Inferior parietal cortex (tissue), 1 donor: ENCODE results near the gene RAX2.
"Not testable (repeated sequence)": the region's sequence is repeated elsewhere in the genome, so short reads cannot be mapped to it uniquely, and the experiment has no call there.

Experiments used
- DNase-seq: peaks from one replicate; pipeline ENCODE4 v3.0.0-alpha.2; 2016; ENCODE audit errors: extremely low spot score

Gene RAX2

DNA sequence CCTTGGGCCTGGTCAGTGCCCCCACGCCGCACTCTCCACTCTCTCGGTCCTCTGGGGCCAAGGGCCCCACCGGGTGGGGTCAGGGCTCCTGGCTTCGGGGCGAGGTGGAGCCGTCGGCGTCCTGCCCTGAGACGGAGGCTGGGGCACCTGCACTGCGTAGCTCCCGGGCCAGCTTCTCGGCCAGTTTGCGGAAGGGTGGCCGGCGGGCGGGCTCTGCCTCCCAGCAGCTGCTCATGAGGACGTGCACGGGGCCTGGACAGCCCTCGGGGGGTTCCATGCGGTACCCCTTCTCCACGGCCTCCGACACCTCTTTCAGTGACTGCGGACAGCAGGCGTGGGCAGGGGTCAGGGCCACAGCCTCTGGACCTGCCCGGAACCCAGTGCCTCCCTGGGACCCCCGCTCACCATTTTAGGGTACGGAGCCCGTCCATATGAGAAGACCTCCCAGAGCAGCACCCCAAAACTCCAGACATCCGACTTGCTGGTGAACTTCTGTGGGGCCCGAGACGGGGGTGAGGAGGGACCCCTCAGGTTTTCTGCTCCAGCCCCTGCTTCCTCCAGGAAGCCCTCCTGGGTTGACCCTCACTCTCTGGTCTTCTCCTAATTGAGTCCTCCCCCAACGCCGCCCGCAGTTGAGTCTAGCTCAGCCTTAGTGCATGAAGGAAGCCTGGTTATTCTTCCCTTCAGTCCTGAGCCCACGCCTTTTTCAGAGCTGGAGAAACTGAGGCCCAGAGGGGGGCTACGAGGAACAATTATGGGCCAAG, 6.3 kb upstream of the RAX2 start:
- no peak for DNase-seq

GRCh38 chr19:3776479-3777040, 4.5 kb upstream of the RAX2 start:
- DNase-seq = no peak

DNA sequence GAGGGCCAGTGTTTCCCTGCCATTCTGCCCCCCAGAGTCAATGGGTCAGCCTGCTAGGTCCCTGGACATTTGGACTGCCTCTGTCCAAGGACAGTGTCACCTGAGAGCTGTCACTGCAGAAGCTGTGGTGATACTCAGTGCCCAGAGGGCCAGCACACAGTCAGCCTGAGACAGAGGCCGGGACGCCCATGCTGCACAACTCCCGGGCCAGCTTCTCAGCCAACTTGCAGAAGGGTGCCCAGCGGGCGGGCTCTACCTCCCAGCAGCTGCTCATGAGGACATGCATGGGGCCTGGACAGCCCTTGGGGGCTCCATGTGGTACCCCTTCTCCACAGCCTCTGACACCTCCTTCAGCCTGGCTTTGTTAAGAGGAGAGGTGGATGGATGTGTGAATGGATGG, 3.8 kb upstream of the RAX2 start:
- DNase-seq = no peak

- no peak for DNase-seq
Observed at GRCh38 chr19:3775374-3775711, 3.3 kb upstream of the RAX2 start.

DNA sequence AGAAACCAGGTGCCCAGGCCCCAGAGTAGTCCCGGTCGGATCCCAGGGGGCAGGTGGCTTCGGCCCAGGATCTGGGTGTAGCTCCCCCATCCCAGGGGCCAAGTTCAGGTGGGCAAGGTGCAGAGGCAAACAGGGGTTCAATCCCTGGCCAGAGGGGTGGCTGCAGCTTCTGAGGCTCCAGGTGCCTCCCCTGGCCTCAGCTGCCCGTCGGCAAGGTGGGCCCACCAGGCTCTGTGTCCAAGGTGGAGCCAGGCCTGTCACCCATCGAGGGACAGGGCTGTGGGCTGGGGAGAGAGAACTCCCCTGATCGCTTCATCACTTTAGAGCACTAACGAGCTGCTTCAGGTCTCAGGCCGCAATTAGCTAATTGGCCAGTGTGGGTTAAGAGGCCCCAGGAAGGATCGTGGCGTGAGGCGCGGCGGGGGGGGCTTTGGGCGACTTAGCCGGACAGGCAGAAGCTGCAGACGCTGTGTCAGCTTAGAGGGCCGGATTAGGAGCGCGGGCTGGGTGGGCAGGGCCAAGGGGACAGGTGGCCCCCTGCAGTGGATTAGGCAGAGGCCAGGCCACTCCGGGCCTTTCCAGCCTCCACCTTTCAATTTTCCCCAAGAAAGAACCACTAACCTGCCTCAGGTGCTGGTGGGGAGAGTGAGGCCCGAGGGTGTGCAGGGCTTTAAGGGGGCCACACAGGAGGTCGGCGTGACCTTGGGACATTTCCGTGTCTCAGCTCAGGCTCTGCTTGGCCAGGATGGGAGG, 2.8 kb upstream of the RAX2 start:
- DNase-seq = no peak

GRCh38 chr19:3773814-3774515, 1.9 kb upstream of the RAX2 start:
- no peak for DNase-seq

DNA sequence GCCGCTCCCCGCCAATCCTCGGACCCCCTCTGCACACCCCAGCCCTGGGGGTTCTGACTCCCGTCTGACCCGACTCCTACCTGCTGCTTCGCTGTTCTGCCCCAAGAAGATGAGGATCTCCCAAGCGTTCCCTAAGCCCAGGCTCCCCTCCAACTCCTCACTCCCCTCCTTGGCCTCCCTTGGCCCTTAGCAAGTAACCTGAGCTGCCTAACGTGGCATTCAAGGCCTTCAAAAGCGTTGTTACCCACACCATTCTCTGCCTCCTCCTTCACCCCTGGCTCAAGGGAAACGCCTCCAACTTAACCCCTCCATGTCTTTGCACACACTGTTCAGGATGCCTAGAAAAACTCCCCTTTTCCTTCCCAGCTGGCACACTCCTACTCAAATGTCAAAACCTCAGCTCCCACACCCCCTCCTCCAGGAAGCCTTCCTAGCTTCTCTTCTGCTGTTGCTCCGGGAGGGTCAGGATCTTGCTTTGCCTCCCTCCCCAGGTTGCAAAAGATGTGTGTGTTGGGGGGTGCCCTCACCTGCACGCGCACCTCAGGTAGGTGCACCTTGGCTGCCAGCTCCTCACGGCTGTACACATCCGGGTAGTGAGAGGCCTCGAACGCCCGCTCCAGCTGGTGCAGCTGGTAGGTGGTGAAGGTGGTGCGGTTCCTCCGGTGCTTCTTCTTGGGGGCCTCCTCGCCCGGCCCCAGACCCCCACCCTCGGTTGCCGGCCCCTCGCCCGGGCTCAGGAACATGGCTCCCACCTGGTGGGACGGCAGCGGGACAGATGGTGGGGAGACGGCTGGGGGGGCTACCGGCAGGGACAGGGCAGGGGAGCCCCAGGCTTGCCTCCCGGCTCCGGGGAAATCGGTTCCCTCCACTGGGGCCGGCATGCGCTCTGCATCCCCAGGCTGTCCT, 775 bp downstream of the RAX2 start:
- no peak for DNase-seq

DNA sequence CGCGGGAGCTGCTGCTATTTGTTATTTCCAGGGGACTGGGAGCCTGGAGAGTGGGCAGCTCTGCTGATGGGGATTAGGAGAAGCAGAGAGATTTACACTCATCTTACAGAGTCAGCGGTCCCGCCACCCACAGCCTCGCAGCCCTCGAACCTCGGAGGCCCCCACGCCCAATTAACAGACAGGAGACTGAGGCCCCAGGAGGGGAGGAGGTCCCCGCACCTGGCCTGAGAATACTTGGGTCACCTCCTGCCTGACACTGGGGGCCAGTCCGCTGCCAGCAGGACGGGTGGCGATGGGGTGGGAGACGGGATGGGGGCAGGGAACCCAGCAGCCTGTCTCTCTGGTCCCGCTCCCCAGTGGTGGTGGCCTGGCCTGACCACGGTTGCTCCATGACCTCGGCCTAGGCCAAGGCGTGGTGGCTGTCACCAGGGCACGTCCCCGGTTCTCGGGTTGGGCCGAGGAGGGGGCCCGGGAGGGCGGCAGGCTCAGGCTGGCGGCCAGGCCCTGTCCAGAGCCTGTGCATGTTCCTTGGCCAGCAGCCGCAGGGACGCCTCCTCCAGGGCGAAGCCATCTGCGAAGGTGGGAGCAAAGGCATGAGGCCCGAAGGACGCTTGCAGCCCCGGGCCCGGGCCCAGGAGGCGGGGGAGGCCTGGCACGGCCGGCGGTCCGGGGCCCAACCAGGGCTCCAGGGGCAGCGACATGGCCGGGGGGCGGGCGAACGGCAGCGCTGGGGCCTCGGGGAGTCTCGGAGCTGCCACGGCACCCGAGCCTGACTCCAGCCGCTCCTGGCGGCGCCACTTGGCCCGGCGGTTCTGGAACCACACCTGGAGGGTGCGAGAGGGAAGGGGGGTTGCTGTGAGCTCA, 1.7 kb downstream of the RAX2 start:
- DNase-seq = no peak

GRCh38 chr19:3769494-3769893, 2.5 kb downstream of the RAX2 start:
- no peak for DNase-seq

GRCh38 chr19:3768748-3769099, 3.3 kb downstream of the RAX2 start:
- DNase-seq = no peak

- no peak for DNase-seq
Observed at GRCh38 chr19:3768015-3768747, 3.8 kb downstream of the RAX2 start.

DNA sequence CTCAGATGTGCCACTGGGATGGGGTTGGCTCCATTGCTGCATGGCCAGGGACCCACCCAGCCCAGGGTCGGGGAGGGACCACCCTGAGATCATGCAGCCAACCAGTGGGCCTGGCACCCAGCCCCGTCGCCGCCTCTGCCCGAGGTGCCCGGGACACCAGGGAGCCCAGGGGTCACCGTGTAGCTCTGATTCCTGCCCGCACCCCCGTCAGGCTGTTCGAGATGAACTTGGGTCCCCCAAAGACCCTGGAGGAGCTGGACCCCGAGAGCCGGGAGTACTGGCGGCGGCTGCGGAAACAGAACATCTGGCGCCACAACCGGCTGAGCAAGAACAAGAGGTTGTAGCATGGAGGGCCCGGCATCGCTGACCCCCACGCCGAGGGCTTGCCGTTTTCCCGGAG, 5.0 kb downstream of the RAX2 start:
- no peak for DNase-seq

GRCh38 chr19:3766520-3766919, 5.5 kb downstream of the RAX2 start:
- DNase-seq = no peak

DNA sequence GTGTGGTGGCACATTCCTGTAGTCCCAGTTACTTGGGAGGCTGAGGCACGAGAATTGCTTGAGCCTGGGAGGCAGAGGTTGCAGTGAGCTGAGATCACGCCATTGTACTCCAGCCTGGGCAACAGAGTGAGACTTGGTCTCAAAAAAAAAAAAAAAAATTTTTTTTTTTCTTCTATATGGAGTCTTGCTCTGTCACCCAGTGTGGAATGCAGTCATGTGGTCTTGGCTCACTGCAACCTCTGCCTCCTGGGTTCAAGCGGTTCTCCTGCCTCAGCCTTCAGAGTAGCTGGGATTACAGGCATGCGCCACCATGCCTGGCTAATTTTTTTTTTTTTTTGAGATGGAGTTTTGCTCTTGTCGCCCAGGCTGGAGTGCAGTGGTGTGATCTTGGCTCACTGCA, 6.3 kb downstream of the RAX2 start:
- DNase-seq = not testable (repeated sequence)

- no peak for DNase-seq
Observed at GRCh38 chr19:3765121-3765520, 6.9 kb downstream of the RAX2 start.

- peak; percentile 99 for DNase-seq
Observed at GRCh38 chr19:3762501-3763459, 9.2 kb downstream of the RAX2 start, which contains the start of gene MRPL54. Gene MRPL54, plus strand, starts transcription at chr19:3762682. Its CDS starts 19 bp downstream, at chr19:3762701.

- no peak for DNase-seq
Observed at GRCh38 chr19:3762130-3762473, 9.9 kb downstream of the RAX2 start.

GRCh38 chr19:3761382-3762129, 10.5 kb downstream of the RAX2 start, which contains the start of gene APBA3:
Gene APBA3, minus strand, starts transcription at chr19:3761692. Its CDS starts 1,428 bp downstream, at chr19:3760264.
- peak; percentile 96 for DNase-seq
